ENCODE results near the gene TTLL5. TPM values are rescaled to one million over a fixed set of nuclear protein-coding genes. Genes with fewer than 3 reads are reported as not detected.

TTLL5 gene
- total and polyA plus RNA-seq, 2 of the 13 experiments (the other 11 are each of a cell fraction or from before 2014, with no cell fraction given): 11.8 to 18.8 TPM

GRCh38 chr14:75648066-75648838 lies 12.8 kb upstream of the TTLL5 start (continued):
- TF ChIP-seq ZNF160 (CRISPR knock-in tag; IDR thresholded peaks at IDR 0.05): no peak
- no peak for TF ChIP-seq NFAT5 (CRISPR knock-in tag; IDR thresholded peaks at IDR 0.05)
- no peak for TF ChIP-seq ZNF101 (CRISPR knock-in tag; IDR thresholded peaks at IDR 0.05; ENCODE audit: borderline replicate concordance, low read depth)
- TF ChIP-seq SMYD3 (CRISPR knock-in tag; IDR thresholded peaks at IDR 0.05): 0 out of 2 replicates have a peak, but pooled peaks have one; percentile 79
- TF ChIP-seq SAFB2 (CRISPR knock-in tag; IDR thresholded peaks at IDR 0.05; ENCODE audit: borderline replicate concordance, low read depth): peak; percentile 67; the same call in 1 of the 2 replicates
- no peak for TF ChIP-seq KLF13 (CRISPR knock-in tag; IDR thresholded peaks at IDR 0.05)
- peak; percentile 98 for TF ChIP-seq ZNF292 (CRISPR knock-in tag; IDR thresholded peaks at IDR 0.05; ENCODE audit: borderline replicate concordance, low read depth)
- TF ChIP-seq ZNF367 (CRISPR knock-in tag; IDR thresholded peaks at IDR 0.05; ENCODE audit: borderline replicate concordance): no peak
- no peak for TF ChIP-seq ZNF678 (CRISPR knock-in tag; IDR thresholded peaks at IDR 0.05)
- TF ChIP-seq ZNF746 (CRISPR knock-in tag; IDR thresholded peaks at IDR 0.05): peak; percentile 93
- peak; percentile 93 for TF ChIP-seq NFIC (IDR thresholded peaks at IDR 0.05; ENCODE audit: low read length)
- TF ChIP-seq CHD4 (IDR thresholded peaks at IDR 0.05; ENCODE audit: borderline replicate concordance, low read length): no peak; the same call in 1 of the 2 replicates
- no peak for TF ChIP-seq ZNF703 (CRISPR knock-in tag; IDR thresholded peaks at IDR 0.05; ENCODE audit: borderline replicate concordance)
- peak; percentile 91 for TF ChIP-seq HMG20B (CRISPR knock-in tag; conservative IDR thresholded peaks at IDR 0.05)
- peak; percentile 78 for TF ChIP-seq RBM22 (optimal IDR thresholded peaks at IDR 0.05; ENCODE audit: low read length)
- peak; percentile 67 for TF ChIP-seq UBTF (CRISPR knock-in tag; IDR thresholded peaks at IDR 0.05)
